ENCODE results near the gene EPM2A.

EPM2A gene

GRCh38 chr6:145588981-145589380 is 146.3 kb downstream of the EPM2A start:
- no peak for DNase-seq

GRCh38 chr6:145587334-145587733 is 148.0 kb downstream of the EPM2A start:
- no peak for DNase-seq

GRCh38 chr6:145583753-145584152 is 151.6 kb downstream of the EPM2A start:
- no peak for DNase-seq
